ENCODE data around the gene RGS4.

Gene RGS4

GRCh38 chr1:163095213-163095612 lies 26.1 kb downstream of the RGS4 start:
- ATAC-seq (replicated peaks) (no peak), DNase-seq (no peak)
- Mint-ChIP-seq H3K4me1 (no peaks in the 10 kb centered on the region), H3K36me3 (no peaks in the 10 kb centered on the region), H3K27me3 (peaks cover 3 to 6% of the 10 kb centered on the region in 2 donors), H3K27ac (no peak overlapping the region), H3K9me3 (no peaks in the 10 kb centered on the region), H3K4me3 (no peak overlapping the region)

- ATAC-seq (replicated peaks) = no peak
- H3K4me1 Mint-ChIP-seq = no peaks in the 10 kb centered on the region
- no peaks in the 10 kb centered on the region for H3K36me3 Mint-ChIP-seq
- no peaks in the 10 kb centered on the region for H3K9me3 Mint-ChIP-seq
- no peak overlapping the region for H3K4me3 Mint-ChIP-seq
- no peak for DNase-seq
- H3K27ac Mint-ChIP-seq = no peak overlapping the region
- H3K27me3 Mint-ChIP-seq = peaks cover 0 to 9% of the 10 kb centered on the region in 2 donors
Observed at GRCh38 chr1:163102590-163102989, 33.4 kb downstream of the RGS4 start.

DNA sequence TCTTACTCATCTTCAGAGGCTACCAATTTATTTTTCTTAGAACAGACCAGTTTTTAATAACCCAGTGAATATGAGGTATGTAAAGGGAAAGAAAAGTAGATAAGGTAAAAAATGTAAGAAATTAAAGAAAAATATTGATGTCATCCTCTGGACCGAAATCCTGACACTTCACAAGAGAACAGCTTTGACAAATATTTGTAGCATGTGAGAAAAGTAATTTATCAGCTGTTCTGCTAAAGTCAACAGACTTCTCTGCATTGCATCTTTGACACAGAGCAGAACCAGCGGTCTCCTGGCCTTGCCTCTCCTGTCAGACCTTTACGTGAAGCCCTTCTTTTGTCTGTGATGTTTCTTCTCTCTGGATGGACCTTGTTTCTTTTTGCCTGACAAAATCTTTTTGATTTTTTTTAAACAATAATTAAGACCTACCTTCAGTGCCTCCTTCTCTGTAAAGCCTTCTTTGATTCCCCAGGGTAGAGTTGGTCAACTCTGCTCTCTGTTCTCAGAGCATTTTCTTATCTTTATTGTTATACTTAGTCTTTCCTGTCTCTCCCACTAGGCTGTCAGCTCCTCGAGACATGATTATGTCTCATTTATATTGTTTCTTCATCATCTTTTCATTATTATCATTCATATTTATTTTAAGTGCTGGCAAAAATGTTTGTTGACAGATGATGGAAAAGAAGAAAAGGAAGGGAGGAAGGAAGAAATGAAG lies 35.4 kb downstream of the RGS4 start:
- Mint-ChIP-seq H3K27me3 (peaks cover 0 to 9% of the 10 kb centered on the region in 2 donors), H3K27ac (no peak overlapping the region), H3K4me1 (no peaks in the 10 kb centered on the region), H3K9me3 (peaks cover 0 to 4% of the 10 kb centered on the region in 2 donors), H3K4me3 (no peak overlapping the region), H3K36me3 (no peaks in the 10 kb centered on the region)
- no peak for ATAC-seq (replicated peaks)
- DNase-seq = no peak

DNA sequence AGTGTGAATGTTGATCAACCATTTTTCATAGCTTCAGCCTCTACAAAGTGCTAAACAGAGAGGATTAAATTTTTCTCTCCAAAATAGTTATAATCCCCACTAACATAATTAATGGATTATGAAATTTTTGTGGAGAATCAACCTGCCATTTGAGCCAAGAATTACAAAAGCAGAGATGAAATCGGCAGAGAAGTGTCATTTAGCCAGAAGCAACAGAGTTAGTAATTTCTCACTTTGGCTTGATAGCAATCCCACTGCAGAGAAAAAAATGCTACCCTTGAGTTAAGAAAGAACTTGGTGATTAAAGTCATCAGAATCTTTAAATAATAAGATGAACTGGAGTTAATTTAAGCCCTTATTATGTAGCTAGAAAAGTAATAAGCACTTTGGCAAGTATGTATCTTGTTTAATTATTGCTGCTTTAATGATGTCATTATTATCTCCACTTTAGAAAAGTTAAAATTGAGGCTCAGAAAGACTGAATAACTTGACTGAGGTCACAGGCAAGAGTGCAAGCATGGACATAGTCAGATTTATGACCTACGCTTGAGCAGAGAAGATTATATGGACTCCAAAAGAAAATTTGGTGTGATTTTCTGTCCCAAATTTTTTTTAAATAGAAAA lies 37.3 kb downstream of the RGS4 start:
- peaks cover 4 to 6% of the 10 kb centered on the region in 2 donors for H3K9me3 Mint-ChIP-seq
- peaks cover 0 to 4% of the 10 kb centered on the region in 2 donors for H3K36me3 Mint-ChIP-seq
- no peaks in the 10 kb centered on the region for H3K4me1 Mint-ChIP-seq
- no peak for DNase-seq
- no peak for ATAC-seq (replicated peaks)
- peaks cover 4 to 8% of the 10 kb centered on the region in 2 donors for H3K27me3 Mint-ChIP-seq
- no peak overlapping the region for H3K27ac Mint-ChIP-seq
- no peak overlapping the region for H3K4me3 Mint-ChIP-seq

- H3K9me3 Mint-ChIP-seq = peaks cover 4 to 6% of the 10 kb centered on the region in 2 donors
- ATAC-seq (replicated peaks) = no peak
Observed at GRCh38 chr1:163107655-163108054, 38.5 kb downstream of the RGS4 start.

GRCh38 chr1:163115887-163116286 lies 46.7 kb downstream of the RGS4 start:
- H3K36me3 Mint-ChIP-seq = no peaks in the 10 kb centered on the region
- DNase-seq = no peak
- no peaks in the 10 kb centered on the region for H3K4me1 Mint-ChIP-seq

More at GRCh38 chr1:163107655-163108054, 38.5 kb downstream of the RGS4 start:
- DNase-seq = no peak
- Mint-ChIP-seq H3K27me3 (peaks cover 4 to 7% of the 10 kb centered on the region in 2 donors), H3K4me1 (no peaks in the 10 kb centered on the region), H3K4me3 (no peak overlapping the region), H3K27ac (no peak overlapping the region), H3K36me3 (peaks cover 0 to 4% of the 10 kb centered on the region in 2 donors)

GRCh38 chr1:163119707-163120106 lies 50.5 kb downstream of the RGS4 start:
- ATAC-seq (replicated peaks) = no peak
- peaks cover 0 to 3% of the 10 kb centered on the region in 2 donors for H3K27me3 Mint-ChIP-seq
- H3K9me3 Mint-ChIP-seq = peaks cover 0 to 3% of the 10 kb centered on the region in 2 donors
- no peaks in the 10 kb centered on the region for H3K4me1 Mint-ChIP-seq
- no peak for DNase-seq
- H3K36me3 Mint-ChIP-seq = no peaks in the 10 kb centered on the region
- no peak overlapping the region for H3K27ac Mint-ChIP-seq
- H3K4me3 Mint-ChIP-seq = no peak overlapping the region

More at GRCh38 chr1:163115887-163116286, 46.7 kb downstream of the RGS4 start:
- no peak for ATAC-seq (replicated peaks)
- H3K27ac Mint-ChIP-seq = no peak overlapping the region
- H3K4me3 Mint-ChIP-seq = no peak overlapping the region
- peaks cover 3 to 8% of the 10 kb centered on the region in 2 donors for H3K27me3 Mint-ChIP-seq
- peaks cover 0 to 3% of the 10 kb centered on the region in 2 donors for H3K9me3 Mint-ChIP-seq

DNA sequence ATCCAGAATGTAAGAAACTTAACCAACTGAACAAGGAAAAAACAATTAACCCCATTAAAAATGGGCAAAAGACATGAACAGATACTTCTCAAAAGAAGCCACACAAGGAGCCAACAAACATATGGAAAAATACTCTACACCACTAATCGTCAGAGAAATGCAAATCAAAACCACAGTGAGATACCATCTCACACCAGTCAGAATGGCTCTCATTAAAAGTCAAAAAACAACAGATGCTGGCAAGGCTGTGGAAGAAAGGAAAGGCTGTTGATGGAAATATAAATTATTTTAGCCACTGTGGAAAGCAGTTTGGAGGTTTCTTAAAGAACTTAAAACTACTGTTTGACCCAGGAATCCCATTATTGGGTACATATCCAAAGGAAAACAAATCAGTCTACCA lies 51.2 kb downstream of the RGS4 start:
- Mint-ChIP-seq H3K4me1 (no peaks in the 10 kb centered on the region), H3K27ac (no peak overlapping the region), H3K36me3 (no peaks in the 10 kb centered on the region), H3K27me3 (peaks cover 0 to 3% of the 10 kb centered on the region in 2 donors), H3K9me3 (peaks cover 0 to 3% of the 10 kb centered on the region in 2 donors), H3K4me3 (no peak overlapping the region)
- DNase-seq = no peak
- ATAC-seq (replicated peaks) = no peak

- Mint-ChIP-seq H3K27ac (no peak overlapping the region), H3K4me3 (no peak overlapping the region), H3K36me3 (no peaks in the 10 kb centered on the region), H3K9me3 (peaks cover 0 to 3% of the 10 kb centered on the region in 2 donors), H3K27me3 (peaks cover 0 to 4% of the 10 kb centered on the region in 2 donors), H3K4me1 (no peaks in the 10 kb centered on the region)
- DNase-seq (no peak), ATAC-seq (replicated peaks) (no peak)
Observed at GRCh38 chr1:163124812-163125211, 55.7 kb downstream of the RGS4 start.

All from stimulated activated naive B cell treated with anti-CD40 and anti-IgM and Interleukin-4, amounts not matched to agents 10 μg/mL and 1 μg/mL and 100 μg/mL, for 72 hours (primary cell).